Measurements from ENCODE around the gene ZFP36. TPM values are rescaled to one million over a fixed set of nuclear protein-coding genes. Genes with fewer than 3 reads are reported as not detected.

The ZFP36 gene
- total RNA-seq, 1 experiment from 2014 or later = 17.3 TPM

DNA sequence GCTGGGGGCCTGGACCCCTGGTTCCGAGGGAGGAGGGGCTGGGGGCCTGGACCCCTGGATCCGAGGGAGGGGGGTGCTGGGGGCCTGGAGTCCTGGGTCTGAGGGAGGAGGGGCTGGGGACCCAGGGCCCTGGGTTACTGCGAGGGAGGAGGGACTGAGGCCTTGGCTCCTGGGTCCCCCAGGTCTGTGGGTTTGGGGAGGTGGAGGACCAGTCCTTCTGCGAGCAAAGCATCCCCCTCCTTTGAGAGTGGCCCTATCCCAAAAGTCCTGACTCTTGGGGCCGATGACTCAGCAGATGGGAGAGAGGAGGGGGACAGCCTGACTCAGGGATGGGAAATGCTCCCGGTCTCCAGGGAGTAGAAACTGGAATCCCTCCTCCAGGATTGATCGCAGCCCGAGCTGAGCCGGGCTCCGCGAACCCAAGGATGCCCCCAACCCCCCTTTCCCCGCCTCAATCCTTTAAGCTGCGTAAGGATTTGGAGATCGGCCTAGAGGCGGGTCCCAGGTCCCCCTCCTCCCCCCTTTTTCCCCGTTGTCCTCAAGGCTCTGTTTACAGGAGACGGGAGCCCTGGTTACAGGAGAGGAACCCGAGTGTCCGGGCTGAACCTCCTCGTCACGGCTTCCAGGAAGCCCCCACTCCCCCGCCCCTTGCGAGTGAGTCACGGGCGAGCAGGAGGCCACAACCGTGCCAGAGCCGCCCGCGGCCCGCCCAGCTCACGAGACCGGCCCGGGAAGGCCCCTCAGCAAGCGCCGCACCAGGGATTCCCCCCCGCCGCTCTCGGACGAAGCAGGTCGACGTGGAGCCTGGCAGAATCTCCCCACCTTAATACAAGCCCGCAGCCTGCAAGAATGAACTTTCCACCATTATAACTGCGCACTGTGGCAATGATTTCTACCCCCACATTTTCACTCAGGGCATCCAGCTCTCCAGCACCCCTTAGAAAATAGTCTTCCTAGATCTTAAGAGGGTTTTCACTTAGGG is 3.0 kb upstream of the ZFP36 start (continued):
- TF ChIP-seq ZNF138 (CRISPR knock-in tag; conservative IDR thresholded peaks at IDR 0.05) (no peak), NR2C2 (CRISPR knock-in tag; IDR thresholded peaks at IDR 0.05) (no peak), KAT7 (CRISPR knock-in tag; IDR thresholded peaks at IDR 0.05; ENCODE audit: borderline replicate concordance) (no peak), ESRRA (CRISPR knock-in tag; IDR thresholded peaks at IDR 0.05; ENCODE audit: borderline replicate concordance) (no peak)
- TF ChIP-seq, protein P1, sequence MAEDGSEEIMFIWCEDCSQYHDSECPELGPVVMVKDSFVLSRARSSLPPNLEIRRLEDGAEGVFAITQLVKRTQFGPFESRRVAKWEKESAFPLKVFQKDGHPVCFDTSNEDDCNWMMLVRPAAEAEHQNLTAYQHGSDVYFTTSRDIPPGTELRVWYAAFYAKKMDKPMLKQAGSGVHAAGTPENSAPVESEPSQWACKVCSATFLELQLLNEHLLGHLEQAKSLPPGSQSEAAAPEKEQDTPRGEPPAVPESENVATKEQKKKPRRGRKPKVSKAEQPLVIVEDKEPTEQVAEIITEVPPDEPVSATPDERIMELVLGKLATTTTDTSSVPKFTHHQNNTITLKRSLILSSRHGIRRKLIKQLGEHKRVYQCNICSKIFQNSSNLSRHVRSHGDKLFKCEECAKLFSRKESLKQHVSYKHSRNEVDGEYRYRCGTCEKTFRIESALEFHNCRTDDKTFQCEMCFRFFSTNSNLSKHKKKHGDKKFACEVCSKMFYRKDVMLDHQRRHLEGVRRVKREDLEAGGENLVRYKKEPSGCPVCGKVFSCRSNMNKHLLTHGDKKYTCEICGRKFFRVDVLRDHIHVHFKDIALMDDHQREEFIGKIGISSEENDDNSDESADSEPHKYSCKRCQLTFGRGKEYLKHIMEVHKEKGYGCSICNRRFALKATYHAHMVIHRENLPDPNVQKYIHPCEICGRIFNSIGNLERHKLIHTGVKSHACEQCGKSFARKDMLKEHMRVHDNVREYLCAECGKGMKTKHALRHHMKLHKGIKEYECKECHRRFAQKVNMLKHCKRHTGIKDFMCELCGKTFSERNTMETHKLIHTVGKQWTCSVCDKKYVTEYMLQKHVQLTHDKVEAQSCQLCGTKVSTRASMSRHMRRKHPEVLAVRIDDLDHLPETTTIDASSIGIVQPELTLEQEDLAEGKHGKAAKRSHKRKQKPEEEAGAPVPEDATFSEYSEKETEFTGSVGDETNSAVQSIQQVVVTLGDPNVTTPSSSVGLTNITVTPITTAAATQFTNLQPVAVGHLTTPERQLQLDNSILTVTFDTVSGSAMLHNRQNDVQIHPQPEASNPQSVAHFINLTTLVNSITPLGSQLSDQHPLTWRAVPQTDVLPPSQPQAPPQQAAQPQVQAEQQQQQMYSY (CRISPR knock-in tag; IDR thresholded peaks at IDR 0.05) = peak; percentile 86
- TF ChIP-seq, protein P2, sequence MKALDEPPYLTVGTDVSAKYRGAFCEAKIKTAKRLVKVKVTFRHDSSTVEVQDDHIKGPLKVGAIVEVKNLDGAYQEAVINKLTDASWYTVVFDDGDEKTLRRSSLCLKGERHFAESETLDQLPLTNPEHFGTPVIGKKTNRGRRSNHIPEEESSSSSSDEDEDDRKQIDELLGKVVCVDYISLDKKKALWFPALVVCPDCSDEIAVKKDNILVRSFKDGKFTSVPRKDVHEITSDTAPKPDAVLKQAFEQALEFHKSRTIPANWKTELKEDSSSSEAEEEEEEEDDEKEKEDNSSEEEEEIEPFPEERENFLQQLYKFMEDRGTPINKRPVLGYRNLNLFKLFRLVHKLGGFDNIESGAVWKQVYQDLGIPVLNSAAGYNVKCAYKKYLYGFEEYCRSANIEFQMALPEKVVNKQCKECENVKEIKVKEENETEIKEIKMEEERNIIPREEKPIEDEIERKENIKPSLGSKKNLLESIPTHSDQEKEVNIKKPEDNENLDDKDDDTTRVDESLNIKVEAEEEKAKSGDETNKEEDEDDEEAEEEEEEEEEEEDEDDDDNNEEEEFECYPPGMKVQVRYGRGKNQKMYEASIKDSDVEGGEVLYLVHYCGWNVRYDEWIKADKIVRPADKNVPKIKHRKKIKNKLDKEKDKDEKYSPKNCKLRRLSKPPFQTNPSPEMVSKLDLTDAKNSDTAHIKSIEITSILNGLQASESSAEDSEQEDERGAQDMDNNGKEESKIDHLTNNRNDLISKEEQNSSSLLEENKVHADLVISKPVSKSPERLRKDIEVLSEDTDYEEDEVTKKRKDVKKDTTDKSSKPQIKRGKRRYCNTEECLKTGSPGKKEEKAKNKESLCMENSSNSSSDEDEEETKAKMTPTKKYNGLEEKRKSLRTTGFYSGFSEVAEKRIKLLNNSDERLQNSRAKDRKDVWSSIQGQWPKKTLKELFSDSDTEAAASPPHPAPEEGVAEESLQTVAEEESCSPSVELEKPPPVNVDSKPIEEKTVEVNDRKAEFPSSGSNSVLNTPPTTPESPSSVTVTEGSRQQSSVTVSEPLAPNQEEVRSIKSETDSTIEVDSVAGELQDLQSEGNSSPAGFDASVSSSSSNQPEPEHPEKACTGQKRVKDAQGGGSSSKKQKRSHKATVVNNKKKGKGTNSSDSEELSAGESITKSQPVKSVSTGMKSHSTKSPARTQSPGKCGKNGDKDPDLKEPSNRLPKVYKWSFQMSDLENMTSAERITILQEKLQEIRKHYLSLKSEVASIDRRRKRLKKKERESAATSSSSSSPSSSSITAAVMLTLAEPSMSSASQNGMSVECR (CRISPR knock-in tag; IDR thresholded peaks at IDR 0.05; ENCODE audit: borderline replicate concordance) = no peak
- TF ChIP-seq, protein P3, sequence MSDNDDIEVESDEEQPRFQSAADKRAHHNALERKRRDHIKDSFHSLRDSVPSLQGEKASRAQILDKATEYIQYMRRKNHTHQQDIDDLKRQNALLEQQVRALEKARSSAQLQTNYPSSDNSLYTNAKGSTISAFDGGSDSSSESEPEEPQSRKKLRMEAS (CRISPR knock-in tag; IDR thresholded peaks at IDR 0.05) = no peak
- TF ChIP-seq, protein P4, sequence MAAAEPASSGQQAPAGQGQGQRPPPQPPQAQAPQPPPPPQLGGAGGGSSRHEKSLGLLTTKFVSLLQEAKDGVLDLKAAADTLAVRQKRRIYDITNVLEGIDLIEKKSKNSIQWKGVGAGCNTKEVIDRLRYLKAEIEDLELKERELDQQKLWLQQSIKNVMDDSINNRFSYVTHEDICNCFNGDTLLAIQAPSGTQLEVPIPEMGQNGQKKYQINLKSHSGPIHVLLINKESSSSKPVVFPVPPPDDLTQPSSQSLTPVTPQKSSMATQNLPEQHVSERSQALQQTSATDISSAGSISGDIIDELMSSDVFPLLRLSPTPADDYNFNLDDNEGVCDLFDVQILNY (CRISPR knock-in tag; IDR thresholded peaks at IDR 0.05) = peak; percentile 62; the same call in 1 of the 2 replicates

DNA sequence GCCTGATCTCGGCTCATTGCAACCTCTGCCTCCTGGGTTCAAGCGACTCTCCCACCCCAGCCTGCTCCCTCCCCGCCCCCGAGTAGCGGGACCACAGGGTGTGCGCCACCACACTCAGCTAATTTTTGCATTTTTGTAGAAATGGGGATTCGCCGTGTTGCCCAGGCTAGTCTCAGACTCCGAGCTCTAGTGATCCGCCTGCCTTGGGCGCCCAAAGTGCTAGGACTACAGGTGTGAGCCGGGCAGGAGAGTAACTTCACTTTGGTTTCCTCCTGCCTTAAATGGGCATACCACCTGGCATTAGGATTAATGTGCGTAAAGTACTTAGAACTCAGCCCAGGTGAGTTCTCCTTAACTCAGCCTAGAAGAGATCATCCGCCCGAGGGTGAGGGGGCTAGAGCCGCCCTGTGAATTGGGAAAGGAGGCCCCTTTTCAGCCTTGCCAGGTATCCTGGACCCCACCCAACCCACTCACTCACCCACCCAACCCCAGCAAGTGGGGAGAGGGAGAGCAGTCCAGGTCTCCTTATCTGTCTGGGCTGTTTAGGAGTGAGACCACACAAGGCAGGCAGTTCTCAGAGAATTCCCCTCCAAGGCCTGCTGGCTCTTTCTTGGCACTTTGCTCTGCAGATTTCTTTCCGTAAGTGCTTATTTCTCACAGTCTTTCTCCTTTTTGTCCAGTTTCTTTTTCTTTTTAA is 1.2 kb upstream of the ZFP36 start:
- H3K27me3 Mint-ChIP-seq (ENCODE audit: low read depth) = no peaks in the 10 kb centered on the region
- POLR2A ChIA-PET = interaction anchor here (0.6 to 2.2 kb wide), 4 partner anchors 14 to 404 kb away, joined by 3 to 15 read pairs (median 8); partner anchors contain the start of genes MED29, PAF1 and RPS16
- peak overlapping the region; percentile 91 for H3K4me3 Mint-ChIP-seq
- CTCF ChIA-PET = interaction anchor here (0.6 to 4.3 kb wide), 2 partner anchors 8 to 11 kb away, joined by 3 to 38 read pairs; no protein-coding TSS in a partner anchor
- no peaks in the 10 kb centered on the region for H3K9me3 Mint-ChIP-seq
- ATAC-seq = no peak
- H3K27ac Mint-ChIP-seq = peak overlapping the region; percentile 70
- H3K4me1 Mint-ChIP-seq = peaks cover 52% of the 10 kb centered on the region
- peaks cover 8% of the 10 kb centered on the region; the same call in 1 of the 2 replicates for H3K36me3 Mint-ChIP-seq
- DNase-seq (ENCODE audit: low spot score) = no peak
- TF ChIP-seq TEAD1 (CRISPR knock-in tag; IDR thresholded peaks at IDR 0.05) (no peak), ESRRA (CRISPR knock-in tag; IDR thresholded peaks at IDR 0.05; ENCODE audit: borderline replicate concordance) (no peak)
- TF ChIP-seq, protein P1 (CRISPR knock-in tag; IDR thresholded peaks at IDR 0.05) = no peak
- TF ChIP-seq, protein P5, sequence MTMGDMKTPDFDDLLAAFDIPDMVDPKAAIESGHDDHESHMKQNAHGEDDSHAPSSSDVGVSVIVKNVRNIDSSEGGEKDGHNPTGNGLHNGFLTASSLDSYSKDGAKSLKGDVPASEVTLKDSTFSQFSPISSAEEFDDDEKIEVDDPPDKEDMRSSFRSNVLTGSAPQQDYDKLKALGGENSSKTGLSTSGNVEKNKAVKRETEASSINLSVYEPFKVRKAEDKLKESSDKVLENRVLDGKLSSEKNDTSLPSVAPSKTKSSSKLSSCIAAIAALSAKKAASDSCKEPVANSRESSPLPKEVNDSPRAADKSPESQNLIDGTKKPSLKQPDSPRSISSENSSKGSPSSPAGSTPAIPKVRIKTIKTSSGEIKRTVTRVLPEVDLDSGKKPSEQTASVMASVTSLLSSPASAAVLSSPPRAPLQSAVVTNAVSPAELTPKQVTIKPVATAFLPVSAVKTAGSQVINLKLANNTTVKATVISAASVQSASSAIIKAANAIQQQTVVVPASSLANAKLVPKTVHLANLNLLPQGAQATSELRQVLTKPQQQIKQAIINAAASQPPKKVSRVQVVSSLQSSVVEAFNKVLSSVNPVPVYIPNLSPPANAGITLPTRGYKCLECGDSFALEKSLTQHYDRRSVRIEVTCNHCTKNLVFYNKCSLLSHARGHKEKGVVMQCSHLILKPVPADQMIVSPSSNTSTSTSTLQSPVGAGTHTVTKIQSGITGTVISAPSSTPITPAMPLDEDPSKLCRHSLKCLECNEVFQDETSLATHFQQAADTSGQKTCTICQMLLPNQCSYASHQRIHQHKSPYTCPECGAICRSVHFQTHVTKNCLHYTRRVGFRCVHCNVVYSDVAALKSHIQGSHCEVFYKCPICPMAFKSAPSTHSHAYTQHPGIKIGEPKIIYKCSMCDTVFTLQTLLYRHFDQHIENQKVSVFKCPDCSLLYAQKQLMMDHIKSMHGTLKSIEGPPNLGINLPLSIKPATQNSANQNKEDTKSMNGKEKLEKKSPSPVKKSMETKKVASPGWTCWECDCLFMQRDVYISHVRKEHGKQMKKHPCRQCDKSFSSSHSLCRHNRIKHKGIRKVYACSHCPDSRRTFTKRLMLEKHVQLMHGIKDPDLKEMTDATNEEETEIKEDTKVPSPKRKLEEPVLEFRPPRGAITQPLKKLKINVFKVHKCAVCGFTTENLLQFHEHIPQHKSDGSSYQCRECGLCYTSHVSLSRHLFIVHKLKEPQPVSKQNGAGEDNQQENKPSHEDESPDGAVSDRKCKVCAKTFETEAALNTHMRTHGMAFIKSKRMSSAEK (CRISPR knock-in tag; IDR thresholded peaks at IDR 0.05; ENCODE audit: borderline replicate concordance) = no peak
- TF ChIP-seq, protein P6, sequence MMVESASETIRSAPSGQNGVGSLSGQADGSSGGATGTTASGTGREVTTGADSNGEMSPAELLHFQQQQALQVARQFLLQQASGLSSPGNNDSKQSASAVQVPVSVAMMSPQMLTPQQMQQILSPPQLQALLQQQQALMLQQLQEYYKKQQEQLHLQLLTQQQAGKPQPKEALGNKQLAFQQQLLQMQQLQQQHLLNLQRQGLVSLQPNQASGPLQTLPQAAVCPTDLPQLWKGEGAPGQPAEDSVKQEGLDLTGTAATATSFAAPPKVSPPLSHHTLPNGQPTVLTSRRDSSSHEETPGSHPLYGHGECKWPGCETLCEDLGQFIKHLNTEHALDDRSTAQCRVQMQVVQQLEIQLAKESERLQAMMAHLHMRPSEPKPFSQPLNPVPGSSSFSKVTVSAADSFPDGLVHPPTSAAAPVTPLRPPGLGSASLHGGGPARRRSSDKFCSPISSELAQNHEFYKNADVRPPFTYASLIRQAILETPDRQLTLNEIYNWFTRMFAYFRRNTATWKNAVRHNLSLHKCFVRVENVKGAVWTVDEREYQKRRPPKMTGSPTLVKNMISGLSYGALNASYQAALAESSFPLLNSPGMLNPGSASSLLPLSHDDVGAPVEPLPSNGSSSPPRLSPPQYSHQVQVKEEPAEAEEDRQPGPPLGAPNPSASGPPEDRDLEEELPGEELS (CRISPR knock-in tag; IDR thresholded peaks at IDR 0.05) = no peak
